HG03342 (cell line): ENCODE results near the gene ADD1.

ENCODE experiments used
- ATAC-seq: cut with Tn5 transposase; IDR thresholded peaks from one replicate; pipeline ENCODE4 v1.9.1; 2021; ENCODE audit warnings: mild to moderate bottlenecking, moderate library complexity; ENCODE audit not compliant: unreplicated experiment

ADD1 gene

GRCh38 chr4:2858451-2859217 lies 15.0 kb downstream of the ADD1 start:
- no peak for ATAC-seq

- no peak for ATAC-seq
Measured at GRCh38 chr4:2859514-2859913, 15.9 kb downstream of the ADD1 start.

GRCh38 chr4:2860391-2861348 lies 17.0 kb downstream of the ADD1 start:
- no peak for ATAC-seq

GRCh38 chr4:2861631-2862436 lies 18.2 kb downstream of the ADD1 start:
- peak; percentile 40 for ATAC-seq

- no peak for ATAC-seq
Measured at GRCh38 chr4:2862528-2862927, 18.9 kb downstream of the ADD1 start.

GRCh38 chr4:2863649-2864048 lies 20.0 kb downstream of the ADD1 start:
- ATAC-seq, result no peak

- no peak for ATAC-seq
Measured at GRCh38 chr4:2865196-2865780, 21.6 kb downstream of the ADD1 start.

- no peak for ATAC-seq
Measured at GRCh38 chr4:2866160-2866861, 22.7 kb downstream of the ADD1 start.

- no peak for ATAC-seq
Measured at GRCh38 chr4:2866891-2867290, 23.2 kb downstream of the ADD1 start.

GRCh38 chr4:2867758-2868491 lies 24.3 kb downstream of the ADD1 start:
- ATAC-seq, result no peak

- ATAC-seq, result no peak
Measured at GRCh38 chr4:2868877-2869487, 25.3 kb downstream of the ADD1 start.

GRCh38 chr4:2869659-2870058 lies 26.0 kb downstream of the ADD1 start:
- ATAC-seq, result no peak

GRCh38 chr4:2870082-2870481 lies 26.4 kb downstream of the ADD1 start:
- no peak for ATAC-seq

GRCh38 chr4:2871466-2871865 lies 27.8 kb downstream of the ADD1 start:
- no peak for ATAC-seq

GRCh38 chr4:2871911-2872310 lies 28.3 kb downstream of the ADD1 start:
- ATAC-seq, result no peak

GRCh38 chr4:2873329-2873728 lies 29.7 kb downstream of the ADD1 start:
- no peak for ATAC-seq

- ATAC-seq, result no peak
Measured at GRCh38 chr4:2874861-2875260, 31.2 kb downstream of the ADD1 start.

- ATAC-seq, result no peak
Measured at GRCh38 chr4:2875556-2875955, 31.9 kb downstream of the ADD1 start.

GRCh38 chr4:2878346-2878745 lies 34.7 kb downstream of the ADD1 start:
- ATAC-seq, result no peak
